NCI-H2196 (cell line): ENCODE results near the gene PPP4R2.
"Not testable (repeated sequence)": the region's sequence is repeated elsewhere in the genome, so short reads cannot be mapped to it uniquely, and the experiment has no call there.

Experiments used
- DNase-seq: peaks from one replicate; lab custom pipeline; 2025; ENCODE audit not compliant: unreplicated experiment; lab: John Stamatoyannopoulos, UW

The PPP4R2 gene

DNA sequence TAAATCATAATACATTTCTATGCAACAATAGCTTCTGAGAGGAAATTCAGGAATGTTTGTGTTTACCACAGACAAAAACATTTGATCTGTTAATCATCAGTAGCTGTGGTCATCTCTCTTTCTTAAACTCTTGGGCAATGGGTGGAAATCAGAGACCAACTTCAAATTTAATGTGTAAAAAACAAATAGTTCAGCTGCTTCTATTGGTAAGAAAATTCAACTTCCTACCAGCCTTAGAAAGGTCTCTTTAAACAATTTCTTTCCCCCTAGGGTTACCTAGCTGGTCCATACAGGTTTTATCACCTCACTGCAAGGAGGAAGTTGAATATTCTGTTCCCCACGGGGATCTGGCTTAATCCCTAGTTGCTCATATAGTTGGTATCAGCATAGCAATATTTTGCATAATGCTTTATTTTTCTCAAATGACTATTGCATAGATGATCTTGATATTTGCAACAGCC, 20.3 kb upstream of the PPP4R2 start:
- no peak for DNase-seq

DNA sequence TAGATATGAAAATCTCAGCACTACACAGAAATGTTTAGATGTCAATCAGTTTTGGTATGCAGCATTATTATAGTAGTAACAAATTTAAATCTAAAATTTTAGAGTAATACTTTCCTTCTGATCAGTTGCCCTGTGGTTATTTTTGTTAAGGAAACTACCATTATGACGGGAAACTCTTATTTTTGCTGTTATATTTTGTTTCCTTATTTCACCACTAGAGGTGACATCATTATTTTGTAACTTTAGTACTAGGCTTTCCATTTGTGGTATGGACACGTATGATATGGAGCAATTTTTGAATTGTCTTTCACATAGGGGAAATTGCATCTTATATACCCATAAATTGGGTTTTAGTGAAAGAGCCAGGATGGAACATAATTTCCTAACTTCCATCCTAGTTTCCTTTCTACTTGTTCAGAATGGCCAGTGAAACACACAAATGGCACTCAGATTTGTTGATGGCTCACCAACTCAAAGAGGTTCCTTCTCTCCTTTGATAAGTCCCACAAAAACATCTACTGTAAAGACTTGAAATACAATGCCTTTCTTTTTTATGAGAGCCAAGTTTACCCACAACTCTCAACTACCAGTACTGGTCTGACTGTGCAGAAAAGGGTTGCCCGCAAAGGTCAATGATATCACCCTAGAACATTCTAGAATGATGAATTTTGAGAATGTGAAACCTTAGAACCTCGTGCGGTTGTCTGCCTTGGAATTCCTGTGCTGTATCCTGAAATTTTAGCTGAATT, 19.4 kb upstream of the PPP4R2 start:
- DNase-seq: no peak

DNA sequence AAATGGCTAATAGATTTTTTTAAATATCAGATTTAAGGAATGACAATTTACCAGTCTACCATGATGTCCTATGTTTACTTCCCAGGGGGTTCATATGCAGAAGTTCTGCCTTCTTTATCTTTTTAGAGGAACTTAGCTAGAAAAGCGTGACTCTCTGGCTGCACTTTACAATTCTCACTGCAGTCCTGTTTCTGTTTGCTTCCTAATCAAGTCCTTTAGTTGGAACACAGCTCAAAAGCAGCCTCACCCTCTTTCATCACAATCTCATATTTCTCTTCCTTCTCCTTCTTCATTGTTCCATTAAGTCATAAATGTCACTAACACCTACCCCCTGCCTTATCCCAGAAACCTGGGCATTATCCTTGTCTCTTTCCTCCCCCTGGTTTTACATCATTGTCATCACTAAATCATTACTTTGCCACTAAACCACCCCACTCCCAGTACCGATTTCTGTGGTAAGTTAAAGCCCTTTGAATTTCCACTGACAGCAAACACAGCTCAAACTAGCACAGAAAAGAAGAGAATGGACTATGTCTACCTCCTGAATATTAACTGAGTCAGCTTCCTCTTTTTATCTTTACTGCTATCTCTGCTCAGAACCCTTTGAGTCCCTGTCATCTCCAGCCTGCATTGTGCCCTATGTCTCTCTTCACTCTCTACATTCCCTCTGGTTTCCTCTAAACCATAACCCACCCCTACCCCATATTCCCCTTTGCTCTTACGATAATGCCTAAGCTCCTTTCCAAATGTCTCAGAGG, 13.8 kb upstream of the PPP4R2 start:
- DNase-seq: no peak

DNA sequence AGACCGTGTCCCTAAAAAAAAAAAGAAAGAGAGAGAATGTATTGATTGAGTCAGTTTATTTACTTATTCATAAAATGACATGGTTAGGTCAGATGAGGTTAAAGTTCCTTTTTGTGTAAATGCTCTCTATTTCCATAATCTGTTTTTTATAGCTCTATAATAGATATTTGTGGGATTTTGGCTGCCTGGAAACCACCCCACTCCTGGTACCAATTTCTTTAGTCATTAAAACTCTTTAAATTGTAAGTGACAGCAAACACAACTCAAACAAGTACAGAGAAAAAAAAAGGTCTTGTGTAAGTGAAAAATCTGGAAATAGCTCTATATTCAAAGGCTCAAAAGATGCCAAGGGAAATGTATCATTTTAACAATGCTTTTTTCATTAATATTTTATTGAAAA, 11.0 kb upstream of the PPP4R2 start:
- no peak for DNase-seq

DNA sequence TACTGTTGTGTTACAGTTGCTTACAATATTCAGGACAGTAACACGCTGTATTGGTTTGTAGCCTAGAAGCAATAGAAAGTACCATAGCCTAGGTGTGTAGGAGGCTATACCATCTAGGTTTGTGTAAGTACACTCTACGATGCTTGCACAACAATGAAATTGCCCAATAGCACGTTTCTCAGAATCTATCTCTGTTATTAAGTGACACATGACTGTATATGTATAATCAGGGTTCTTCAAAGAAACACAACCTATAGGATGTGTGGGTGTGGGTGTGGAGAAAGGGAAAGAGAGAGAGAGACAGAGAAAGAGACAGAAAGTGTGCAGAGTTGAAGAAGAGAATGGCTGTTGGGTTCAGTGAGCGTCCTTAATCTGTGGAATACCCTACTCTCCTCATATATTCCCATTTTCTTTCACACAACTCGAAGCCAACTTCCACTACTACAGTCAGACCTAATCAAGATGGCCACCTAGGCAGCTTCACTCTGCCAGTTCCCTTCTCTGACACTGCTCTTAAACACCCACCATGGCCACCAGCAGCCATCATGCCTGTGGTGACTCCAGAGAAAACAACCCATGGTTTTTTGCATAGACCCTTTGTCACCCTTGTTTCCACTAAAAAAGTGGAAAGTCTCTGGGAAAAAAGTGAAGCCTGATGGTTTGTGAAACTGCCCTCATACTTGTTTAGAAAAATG, 5.8 kb upstream of the PPP4R2 start:
- DNase-seq: no peak

DNA sequence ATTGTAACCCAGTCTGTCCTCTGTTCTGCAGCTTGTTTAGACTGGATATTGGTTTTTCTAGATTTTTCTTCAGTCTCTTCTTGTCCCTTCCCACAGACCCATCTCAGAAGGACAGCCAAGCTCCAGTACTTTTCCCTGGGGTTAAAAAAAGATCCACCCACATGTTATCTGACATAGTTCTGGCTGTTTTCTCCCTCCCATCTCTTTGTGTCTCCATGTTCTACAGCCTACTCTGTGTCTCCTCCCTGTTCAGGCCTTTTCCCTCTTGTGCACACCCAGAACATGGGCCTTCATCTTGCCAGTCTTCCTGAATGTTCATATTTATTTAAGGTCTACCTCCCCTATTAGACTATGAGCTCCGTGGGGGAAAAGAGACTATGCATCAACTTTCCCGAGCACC, 5.1 kb upstream of the PPP4R2 start:
- no peak for DNase-seq

DNA sequence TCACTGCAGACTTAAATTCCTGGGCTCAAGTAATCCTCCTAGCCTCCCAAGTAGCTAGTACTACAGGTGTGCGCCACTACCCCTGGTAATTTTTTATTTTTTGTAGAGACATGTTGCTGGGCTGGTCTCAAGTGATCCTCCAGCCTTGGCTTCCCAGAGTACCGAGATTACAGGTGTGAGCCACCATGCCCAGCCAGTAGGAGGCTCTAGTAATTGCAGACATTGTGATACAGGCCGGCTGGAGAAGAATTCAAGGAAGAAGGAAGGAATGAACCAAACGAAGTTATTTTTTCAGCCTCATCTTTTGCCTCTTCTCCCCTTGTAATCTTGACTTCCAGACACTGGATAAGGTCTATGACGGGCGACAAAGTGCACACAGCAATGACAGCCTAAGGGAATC, 3.2 kb upstream of the PPP4R2 start:
- DNase-seq: no peak

DNA sequence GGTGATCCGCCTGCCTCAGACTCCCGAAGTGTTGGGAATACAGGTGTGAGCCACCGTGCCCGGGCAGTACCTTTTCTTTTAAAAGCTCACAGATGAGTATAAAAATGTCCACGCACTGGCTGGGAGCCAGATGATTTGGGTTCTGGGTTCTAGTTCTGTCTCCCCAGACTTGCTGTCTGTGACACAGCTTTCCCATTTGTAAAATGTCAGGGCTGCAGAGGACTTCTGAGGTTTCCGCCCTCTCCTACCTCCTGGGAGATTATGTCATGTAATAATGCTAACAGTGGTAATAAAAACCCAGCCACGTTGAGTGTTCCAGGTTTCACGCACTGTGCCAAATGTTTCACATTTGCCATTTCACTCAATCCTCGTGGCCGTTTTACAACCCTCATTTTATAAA, 1.3 kb upstream of the PPP4R2 start:
- no peak for DNase-seq

DNA sequence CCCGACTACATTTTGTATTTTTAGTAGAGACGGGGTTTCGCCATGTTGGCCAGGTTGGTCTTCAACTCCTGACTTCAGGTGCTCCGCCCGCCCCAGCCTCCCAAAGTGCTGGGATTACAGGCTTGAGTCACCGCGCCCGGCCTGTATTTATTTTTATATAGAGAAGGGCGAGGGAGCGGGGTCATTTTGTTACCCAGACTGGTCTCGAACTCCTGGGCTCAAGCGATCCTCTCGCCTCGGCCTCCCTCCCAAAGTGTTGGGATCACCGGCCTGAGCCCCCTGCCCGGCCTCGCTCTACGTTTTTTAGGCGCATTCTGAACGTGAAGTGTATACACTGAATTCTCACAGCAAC, 514 bp upstream of the PPP4R2 start:
- no peak for DNase-seq

DNA sequence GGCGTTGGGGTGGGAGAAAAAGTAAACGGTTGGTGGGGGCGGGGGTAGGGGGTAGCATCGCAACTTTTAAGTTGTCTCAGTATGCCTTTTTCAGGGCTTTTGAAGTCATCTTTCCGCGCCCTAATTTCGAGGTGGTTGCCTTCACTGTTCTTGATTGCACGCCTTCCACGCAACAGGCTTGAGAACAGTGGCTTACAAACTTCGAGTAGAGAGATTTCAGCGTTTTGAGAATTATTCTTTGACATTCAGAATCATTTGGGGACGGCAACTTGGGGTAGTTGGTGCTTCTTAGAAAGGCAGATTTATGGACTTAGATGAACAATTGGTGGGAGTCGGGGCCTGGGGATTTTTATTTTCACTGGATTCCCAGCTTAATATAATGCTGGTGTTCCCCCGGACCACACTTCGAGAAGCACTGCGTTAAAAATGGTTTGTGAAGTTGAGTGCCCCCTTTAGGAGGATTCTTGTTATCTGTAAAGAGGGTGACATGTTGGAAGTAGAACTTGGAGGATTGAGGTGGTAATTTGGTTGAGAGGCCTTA, 880 bp downstream of the PPP4R2 start:
- DNase-seq: no peak

DNA sequence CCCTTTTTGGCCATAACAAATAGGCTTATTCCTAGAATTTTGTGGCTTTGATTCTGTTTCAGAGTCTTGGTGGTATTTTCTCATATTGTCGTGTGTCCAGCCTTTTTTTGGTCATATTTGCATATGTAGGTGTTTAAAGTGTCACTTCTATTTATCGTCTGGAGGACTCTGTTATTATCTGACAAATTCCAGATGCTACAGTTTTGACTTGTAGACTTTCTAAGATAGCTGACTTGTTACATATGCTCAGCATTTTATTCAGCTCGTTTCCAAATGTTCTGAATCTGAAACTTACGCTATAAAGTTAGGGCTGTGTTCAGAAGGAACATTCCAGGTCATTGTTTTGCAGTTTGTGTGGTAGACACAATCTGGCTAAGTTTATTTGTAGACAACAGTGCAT, 1.9 kb downstream of the PPP4R2 start:
- DNase-seq: no peak

DNA sequence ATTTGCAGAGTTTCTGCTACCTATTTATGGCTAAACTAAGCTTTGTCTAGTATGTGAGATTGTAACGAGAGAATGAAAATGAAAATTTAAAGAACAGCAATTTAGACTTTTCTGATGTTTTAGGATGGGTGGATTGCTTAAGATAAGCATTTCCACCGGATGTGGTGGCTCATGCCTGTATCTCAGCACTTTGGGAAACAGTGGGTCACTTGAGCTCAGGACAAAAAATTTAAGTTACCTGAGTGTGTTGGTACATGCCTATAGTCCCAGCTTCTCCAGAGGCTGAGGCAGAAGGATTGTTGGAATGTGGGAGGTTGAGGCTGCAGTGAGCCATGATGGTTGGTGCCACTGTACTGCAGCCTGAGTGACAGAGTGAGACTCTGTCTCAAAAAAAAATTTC, 3.3 kb downstream of the PPP4R2 start:
- DNase-seq: no peak

DNA sequence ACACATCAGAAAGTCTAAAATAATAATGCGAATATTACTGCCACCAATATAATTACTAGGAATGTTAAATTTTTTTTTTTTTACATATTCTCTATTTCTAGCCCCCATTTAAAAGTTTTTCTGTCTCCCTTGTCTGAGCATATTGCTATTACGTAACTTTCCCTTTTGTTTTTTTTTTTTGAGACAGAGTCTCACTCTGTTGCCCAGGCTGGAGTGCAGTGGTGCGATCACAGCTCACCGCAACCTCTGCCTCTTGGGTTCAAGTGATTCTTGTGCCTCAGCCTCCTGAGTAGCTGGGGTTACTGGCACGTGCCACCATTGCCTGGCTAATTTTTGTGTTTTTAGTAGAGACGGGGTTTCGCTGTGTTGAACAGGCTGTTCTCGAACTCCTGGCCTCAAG, 6.4 kb downstream of the PPP4R2 start:
- DNase-seq: not testable (repeated sequence)

DNA sequence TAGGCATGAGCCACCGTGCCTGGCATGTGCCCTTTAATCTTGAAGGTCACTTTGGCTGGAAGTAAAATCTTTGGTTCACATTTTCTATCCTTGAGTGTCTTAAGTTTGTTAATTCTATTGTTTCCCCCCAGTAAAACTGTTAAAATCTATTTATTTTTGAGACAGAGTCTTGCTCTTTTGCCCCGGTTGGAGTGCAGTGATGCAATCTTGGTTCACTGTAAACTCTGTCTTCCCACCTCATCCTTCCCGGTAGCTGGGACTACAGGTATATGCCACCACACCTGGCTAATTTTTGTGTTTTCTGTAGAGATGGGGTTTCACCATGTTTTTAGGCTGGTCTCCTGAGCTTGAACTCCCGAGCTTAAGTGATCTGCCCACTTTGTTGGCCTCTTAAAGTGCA, 7.7 kb downstream of the PPP4R2 start:
- DNase-seq: no peak

DNA sequence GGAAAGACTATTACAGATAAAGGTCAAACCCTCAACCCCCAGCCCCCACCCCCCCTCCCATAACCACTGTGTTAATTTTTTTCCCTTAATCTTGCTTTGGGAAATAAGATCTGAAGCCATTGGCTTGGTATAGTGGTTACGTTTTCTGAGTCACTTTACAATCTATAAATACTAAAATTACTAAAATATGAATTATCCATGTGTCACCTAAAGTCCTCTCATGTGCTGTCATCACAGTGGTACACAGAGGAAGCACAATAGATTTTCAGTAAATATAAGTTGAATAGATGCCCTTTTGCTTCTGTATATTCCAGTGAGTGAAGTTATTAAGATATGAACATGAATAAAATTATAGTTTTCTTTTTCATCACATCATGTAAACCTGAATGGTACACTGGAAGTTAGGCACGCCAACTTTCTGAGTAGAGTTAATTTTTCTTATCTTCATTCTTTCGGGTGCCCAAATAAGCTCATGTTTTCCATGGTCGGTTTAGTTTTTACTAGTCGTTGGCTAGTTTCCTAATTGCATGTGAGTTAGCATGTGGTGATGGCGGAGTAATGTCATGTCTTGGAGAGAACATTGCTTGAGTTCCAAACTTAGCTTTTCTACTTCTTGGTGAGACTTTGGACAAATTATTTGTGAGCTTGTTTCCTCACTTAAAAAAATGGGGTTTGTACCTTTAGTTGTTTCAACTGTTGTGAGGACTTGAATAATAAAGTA, 11.5 kb downstream of the PPP4R2 start:
- no peak for DNase-seq

DNA sequence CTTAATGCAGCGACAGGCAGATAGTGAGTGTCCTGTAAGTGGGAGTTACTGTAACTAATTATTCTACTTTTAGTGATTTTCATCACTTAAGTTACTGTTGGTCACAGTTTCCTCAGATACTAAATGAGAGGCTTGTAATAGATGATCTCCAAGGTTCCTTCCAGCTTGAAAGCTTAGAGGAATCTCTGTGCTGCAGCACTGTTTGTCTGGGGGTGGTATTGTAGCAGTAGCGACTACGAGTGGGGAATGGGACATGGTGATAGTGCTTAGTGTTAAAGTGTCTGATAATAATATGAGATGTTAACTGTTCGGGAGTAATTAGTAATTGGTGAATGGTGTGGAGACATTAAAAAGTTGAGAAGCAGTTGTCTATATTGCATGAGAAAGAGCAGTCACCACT, 12.4 kb downstream of the PPP4R2 start:
- DNase-seq: no peak

DNA sequence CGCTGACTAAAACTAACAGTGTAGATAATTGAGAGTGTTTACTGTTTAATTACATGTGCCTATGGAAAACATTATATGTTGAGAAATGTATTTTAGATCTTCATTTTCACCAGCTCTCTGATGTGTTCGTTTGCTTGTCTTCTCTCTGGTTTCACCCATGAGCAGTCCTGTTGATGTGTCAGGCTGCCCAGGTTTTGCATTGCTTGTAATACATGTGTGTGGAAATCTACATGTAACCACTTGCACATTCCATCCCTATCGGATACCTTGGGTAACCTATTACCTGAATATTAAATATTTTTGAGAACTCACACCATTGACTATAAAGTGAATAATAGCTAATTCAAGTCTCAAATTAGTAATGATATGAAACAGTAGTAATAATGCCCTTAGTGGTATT, 13.1 kb downstream of the PPP4R2 start:
- no peak for DNase-seq

DNA sequence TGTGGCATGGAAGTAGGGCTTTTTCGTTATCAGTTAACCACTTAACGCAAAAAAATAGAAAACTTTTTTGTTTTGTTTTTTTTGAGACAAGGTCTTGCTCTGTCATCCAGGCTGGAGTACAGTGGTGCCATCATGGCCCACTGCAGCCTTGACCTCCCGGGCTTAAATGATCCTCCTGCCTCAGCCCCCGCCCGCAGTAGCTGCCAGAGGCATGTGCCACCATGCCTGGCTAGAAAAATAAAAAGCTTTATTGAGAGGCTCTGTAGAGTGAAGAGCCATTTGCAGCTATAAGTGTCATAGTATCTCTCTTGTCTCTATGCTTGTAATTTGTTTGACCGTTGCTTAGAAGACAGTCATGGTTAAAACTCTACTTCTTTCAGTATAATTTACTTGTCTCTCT, 13.5 kb downstream of the PPP4R2 start:
- DNase-seq: no peak

DNA sequence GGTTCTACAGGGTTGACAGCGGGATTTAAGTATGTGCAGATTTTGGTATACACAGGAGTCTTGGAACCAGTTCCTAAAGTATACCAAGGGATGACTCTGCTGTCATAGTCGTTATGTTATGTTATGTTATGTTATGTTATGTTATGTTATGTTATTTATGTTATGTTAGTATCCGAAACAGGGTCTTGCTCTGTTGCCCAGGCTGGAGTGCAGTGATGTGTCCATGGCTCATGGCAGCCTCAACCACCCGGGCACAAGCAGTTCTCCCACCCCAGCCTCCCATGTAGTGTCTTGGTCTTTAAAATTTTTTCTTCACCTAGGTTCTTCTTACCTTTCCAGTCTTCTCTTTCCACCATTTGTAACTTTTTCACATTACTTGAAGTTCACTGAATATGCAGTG, 21.7 kb downstream of the PPP4R2 start:
- DNase-seq: no peak

DNA sequence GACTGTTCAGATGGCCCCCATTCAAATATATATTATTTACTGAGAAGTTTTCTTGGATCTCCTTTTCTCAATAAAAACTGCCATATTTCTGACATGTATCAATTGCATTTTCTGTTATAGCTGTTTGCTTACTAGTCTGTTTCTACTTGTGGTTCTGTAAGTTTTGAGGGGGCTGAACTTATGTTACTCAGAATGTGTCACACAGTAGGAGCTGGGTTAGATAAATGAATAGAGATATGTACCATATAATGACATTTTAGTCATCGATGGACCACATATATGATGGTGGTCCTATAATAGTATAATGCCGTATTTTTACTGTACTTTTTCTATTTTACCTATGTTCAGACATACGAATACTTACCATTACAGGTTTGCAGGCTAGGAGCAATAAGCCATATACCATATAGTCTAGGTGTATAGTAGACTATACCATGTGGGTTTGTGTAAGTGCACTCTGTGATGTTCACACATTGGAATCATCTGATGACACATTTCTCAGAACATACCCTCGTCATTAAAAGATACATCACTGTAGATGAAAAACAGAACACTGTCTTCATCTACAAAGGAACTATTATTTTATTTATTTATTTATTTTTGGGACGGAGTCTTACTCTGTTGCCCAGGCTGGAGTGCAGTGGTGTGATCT, 22.3 kb downstream of the PPP4R2 start:
- no peak for DNase-seq
